Measurements from ENCODE around the gene FLII. TPM values are rescaled to one million over a fixed set of nuclear protein-coding genes. Genes with fewer than 3 reads are reported as not detected.
A peak's percentile ranks its signal among the peaks of the same experiment; 100 is the strongest.
"Not testable (repeated sequence)": the region's sequence is repeated elsewhere in the genome, so short reads cannot be mapped to it uniquely, and the experiment has no call there.

Gene FLII
- 100 to 1,000 TPM in 3 of 4 donors, 10 to 100 TPM in 1; 93.0 to 307 (median 144) TPM for total RNA-seq

GRCh38 chr17:18258356-18259038 is at the start of gene FLII:
TSS of gene FLII (minus strand) at chr17:18258738. CDS start at chr17:18258690, 48 bp downstream.
- peak within 1 kb of the TSS; percentile 76 to 92 for H3K4me3 ChIP-seq
- H3K4me1 ChIP-seq = peaks cover 0 to 35% of the 10 kb centered on the region in 2 donors
- H3K27ac ChIP-seq = peak within 1 kb of the TSS; percentile 82 to 95
- no peaks in the 10 kb centered on the region for H3K9me3 ChIP-seq
- TF ChIP-seq POLR2A (IDR thresholded peaks at IDR 0.05) (peak; percentile 47 to 82), CTCF (IDR thresholded peaks at IDR 0.05) (peak in 2 of 4 experiments; percentile 15 to 30)
- no peaks in the 10 kb centered on the region for H3K27me3 ChIP-seq
- intact Hi-C loops (cut with DNase I; ENCODE audit: low total_unique reads) = no loop called here
- no peaks in the 10 kb centered on the region for H3K36me3 ChIP-seq
- DNase-seq = peak in 1 of 2 donors; percentile 52

GRCh38 chr17:18303206-18303605 is 44.7 kb upstream of the FLII start:
- H3K27me3 ChIP-seq; H3K27ac ChIP-seq; H3K36me3 ChIP-seq; DNase-seq; H3K4me1 ChIP-seq; H3K4me3 ChIP-seq; H3K9me3 ChIP-seq; intact Hi-C loops (cut with DNase I; ENCODE audit: low total_unique reads): not testable (repeated sequence)

- TF ChIP-seq POLR2A (IDR thresholded peaks at IDR 0.05) = no peak
- no peak for TF ChIP-seq CTCF (IDR thresholded peaks at IDR 0.05)
- Histone ChIP-seq H3K4me3 (no peak overlapping the region), H3K27me3 (no peaks in the 10 kb centered on the region), H3K36me3 (no peaks in the 10 kb centered on the region), H3K9me3 (no peaks in the 10 kb centered on the region), H3K27ac (no peak overlapping the region), H3K4me1 (no peaks in the 10 kb centered on the region)
- DNase-seq = no peak
- intact Hi-C loops (cut with DNase I; ENCODE audit: low total_unique reads) = no loop called here
Measured at GRCh38 chr17:18300725-18301480, 42.4 kb upstream of the FLII start.

GRCh38 chr17:18298061-18298460 is 39.5 kb upstream of the FLII start:
- DNase-seq; H3K27me3 ChIP-seq; intact Hi-C loops (cut with DNase I; ENCODE audit: low total_unique reads); H3K27ac ChIP-seq; H3K4me1 ChIP-seq; H3K9me3 ChIP-seq; H3K4me3 ChIP-seq; H3K36me3 ChIP-seq: not testable (repeated sequence)

GRCh38 chr17:18291718-18292540 is 33.4 kb upstream of the FLII start:
- Histone ChIP-seq H3K9me3 (no peaks in the 10 kb centered on the region), H3K4me3 (no peak overlapping the region), H3K36me3 (no peaks in the 10 kb centered on the region), H3K4me1 (no peaks in the 10 kb centered on the region), H3K27me3 (no peaks in the 10 kb centered on the region), H3K27ac (no peak overlapping the region)
- intact Hi-C loops (cut with DNase I; ENCODE audit: low total_unique reads) = no loop called here
- TF ChIP-seq CTCF (IDR thresholded peaks at IDR 0.05) = no peak
- no peak for TF ChIP-seq POLR2A (IDR thresholded peaks at IDR 0.05)
- no peak for DNase-seq
